ENCODE measurements around the gene OR1N2. TPM values are rescaled to one million over a fixed set of nuclear protein-coding genes. Genes with fewer than 3 reads are reported as not detected.

The OR1N2 gene
- total RNA-seq, 1 experiment from 2014 or later, result not detected

Other genes starting within 250 kb of the OR1N2 start
- 4.8 and 6.7 TPM in 2 replicates for gene PTGS1, start 182.1 kb upstream of the OR1N2 start, total RNA-seq (2014; rRNA removed; shearing (Covaris generic))
- gene OR1J1, start 75.2 kb upstream of the OR1N2 start, total RNA-seq (2014; rRNA removed; shearing (Covaris generic)), result not detected in 2 replicates
- gene OR1J2, start 42.3 kb upstream of the OR1N2 start, total RNA-seq (2014; rRNA removed; shearing (Covaris generic)), result not detected in 2 replicates
- gene OR1J4, start 34.0 kb upstream of the OR1N2 start, total RNA-seq (2014; rRNA removed; shearing (Covaris generic)), result 0.10 TPM in 1 of 2 replicates, not detected in the other
- gene OR1N1, start 25.8 kb upstream of the OR1N2 start, total RNA-seq (2014; rRNA removed; shearing (Covaris generic)), result not detected in 2 replicates
- 0.25 TPM in 1 of 2 replicates, not detected in the other for gene OR1L8, start 30.3 kb downstream of the OR1N2 start, total RNA-seq (2014; rRNA removed; shearing (Covaris generic))
- not detected in 2 replicates for gene OR1Q1, start 61.6 kb downstream of the OR1N2 start, total RNA-seq (2014; rRNA removed; shearing (Covaris generic))
- gene OR1B1, start 104.5 kb downstream of the OR1N2 start, total RNA-seq (2014; rRNA removed; shearing (Covaris generic)), result not detected in 2 replicates
- not detected in 2 replicates for gene OR1L1, start 108.6 kb downstream of the OR1N2 start, total RNA-seq (2014; rRNA removed; shearing (Covaris generic))
- gene OR1L3, start 122.0 kb downstream of the OR1N2 start, total RNA-seq (2014; rRNA removed; shearing (Covaris generic)), result not detected in 2 replicates
- gene OR1L4, start 170.9 kb downstream of the OR1N2 start, total RNA-seq (2014; rRNA removed; shearing (Covaris generic)), result not detected in 2 replicates
- gene OR1L6, start 189.2 kb downstream of the OR1N2 start, total RNA-seq (2014; rRNA removed; shearing (Covaris generic)), result not detected in 2 replicates
- not detected in 2 replicates for gene OR5C1, start 235.8 kb downstream of the OR1N2 start, total RNA-seq (2014; rRNA removed; shearing (Covaris generic))
- not detected in 2 replicates for gene OR1K1, start 247.0 kb downstream of the OR1N2 start, total RNA-seq (2014; rRNA removed; shearing (Covaris generic))